Spinal cord (tissue), 10 donors: ENCODE results near the gene PRKRIP1. TPM values are rescaled to one million over a fixed set of nuclear protein-coding genes. Genes with fewer than 3 reads are reported as not detected.
"Not testable (repeated sequence)": the region's sequence is repeated elsewhere in the genome, so short reads cannot be mapped to it uniquely, and the experiment has no call there.

Source experiments
- DNase-seq, 6 donors: peaks; one replicate each; pipeline versions ENCODE4 v3.0.0 to v3.0.0-alpha.2; 2013 to 2015; ENCODE audit warnings: low spot score in 6 of 6, low read depth in 4 of 6
- H3K27ac ChIP-seq: one replicate; pipeline ENCODE4 v1.5.1; 2013; ENCODE audit warnings: low read depth, low read length, control low read depth
- H3K27me3 ChIP-seq: one replicate; pipeline ENCODE4 v1.6.1; 2013; ENCODE audit warnings: low read length; ENCODE audit not compliant: control insufficient read depth, insufficient read depth
- H3K36me3 ChIP-seq: one replicate; pipeline ENCODE4 v1.6.1; 2013; ENCODE audit warnings: low read length; ENCODE audit not compliant: control insufficient read depth, insufficient read depth
- H3K4me1 ChIP-seq: one replicate; pipeline ENCODE4 v1.6.1; 2013; ENCODE audit warnings: low read length; ENCODE audit not compliant: control insufficient read depth, insufficient read depth
- H3K4me3 ChIP-seq: one replicate; pipeline ENCODE4 v1.5.1; 2013; ENCODE audit warnings: low read depth, low read length, control low read depth
- H3K9me3 ChIP-seq: one replicate; pipeline ENCODE4 v1.6.1; 2013; ENCODE audit warnings: low read length; ENCODE audit not compliant: control insufficient read depth, insufficient read depth
- WGBS: methylation state at CpG from one replicate; pipeline ENCODE4 v1.1.5; 2013; ENCODE audit warnings: missing lambda C conversion rate; ENCODE audit not compliant: insufficient coverage; 5-methylcytosine and 5-hydroxymethylcytosine counted together
- polyA plus RNA-seq, 2 donors: library from polyadenylated mRNA; unstranded; fragments of 120-200 nt; gene quantifications; one replicate each; pipeline ENCODE4 v1.2.1, GENCODE V29; 2013; ENCODE audit not compliant: insufficient read length in 2 of 2
- small RNA-seq: library from RNA; depleted of rRNA; stranded (forward); fragments of <200 nt; gene quantifications from one replicate; pipeline ENCODE3, GENCODE V24; 2014; ENCODE audit warnings: low replicate concordance
- total RNA-seq, 2 donors: library from RNA; depleted of rRNA in 1 of 2; stranded (reverse); fragments of 120-200 nt in 1 of 2; fragments of >200 nt in 1 of 2; gene quantifications; one replicate each; pipeline versions ENCODE4 v1.2.3 to v1.2.4, GENCODE V29; 2013 to 2014
- donor health status: healthy.

The PRKRIP1 gene
- total and polyA plus RNA-seq, 4 donors: 17.0 to 57.8 (median 41.1) TPM

DNA sequence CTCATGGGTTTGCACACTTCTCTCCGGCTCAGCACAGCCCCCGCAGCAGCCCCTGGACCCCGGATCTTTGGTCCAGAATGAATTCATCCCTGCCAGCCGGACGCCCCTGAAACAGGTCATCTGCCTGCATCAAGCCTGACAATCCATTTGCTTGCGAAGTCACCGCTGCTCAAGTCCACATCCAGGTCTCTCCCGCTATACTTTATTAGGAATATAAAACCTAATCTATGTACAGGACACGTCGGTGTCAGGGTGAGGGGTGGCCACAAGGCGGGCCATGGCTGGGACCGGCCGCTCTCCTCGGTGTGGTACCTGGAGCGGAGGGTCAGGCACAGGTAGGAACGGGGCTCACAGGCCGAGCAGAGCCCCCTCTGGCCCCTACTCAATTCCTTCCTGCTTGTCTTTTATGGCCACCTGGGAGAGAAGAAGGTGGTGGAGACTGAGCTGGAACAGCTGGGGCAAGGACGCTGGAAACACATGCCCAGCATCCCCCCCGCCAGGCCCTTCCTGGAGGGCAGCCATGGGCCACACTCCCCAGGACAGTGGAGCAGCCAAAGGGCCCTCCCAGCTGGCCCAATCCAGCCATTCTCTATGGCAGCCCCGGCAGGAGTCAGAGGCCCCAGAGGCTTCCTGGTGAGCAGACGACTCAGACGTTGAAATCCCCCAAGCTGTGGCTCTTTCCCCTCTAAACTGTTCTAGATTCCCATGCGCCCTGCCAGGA is 77.3 kb downstream of the PRKRIP1 start:
- H3K27ac ChIP-seq: peak overlapping the region; percentile 0
- peak in 1 of 6 donors; percentile 6 for DNase-seq
- WGBS: 77% methylated on average over 14 of the region's 23 CpGs
- peaks cover 30% of the 10 kb centered on the region for H3K4me1 ChIP-seq
- peaks cover 58% of the 10 kb centered on the region for H3K36me3 ChIP-seq
- no peaks in the 10 kb centered on the region for H3K27me3 ChIP-seq
- H3K4me3 ChIP-seq: no peak overlapping the region
- H3K9me3 ChIP-seq: no peaks in the 10 kb centered on the region

DNA sequence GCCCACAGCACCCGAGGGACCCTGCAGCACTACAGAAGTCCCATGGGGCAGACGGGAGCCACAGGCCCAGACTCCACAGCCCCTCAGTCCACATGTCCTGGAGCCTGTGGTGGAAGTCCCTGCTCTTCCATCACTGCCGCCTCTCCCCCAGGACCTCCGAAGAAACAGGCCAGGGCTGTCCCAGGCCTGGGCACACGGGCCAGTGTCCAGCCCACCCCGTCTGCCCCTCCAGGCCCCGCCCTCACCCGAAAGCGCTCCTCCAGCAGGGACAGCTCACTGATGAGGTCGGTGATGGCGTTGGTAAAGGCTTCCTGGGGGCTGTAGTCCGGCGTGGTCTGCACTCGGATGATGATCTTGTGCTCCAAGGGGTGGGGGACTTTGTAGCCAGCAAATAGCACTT is 78.0 kb downstream of the PRKRIP1 start:
- peaks cover 51% of the 10 kb centered on the region for H3K36me3 ChIP-seq

DNA sequence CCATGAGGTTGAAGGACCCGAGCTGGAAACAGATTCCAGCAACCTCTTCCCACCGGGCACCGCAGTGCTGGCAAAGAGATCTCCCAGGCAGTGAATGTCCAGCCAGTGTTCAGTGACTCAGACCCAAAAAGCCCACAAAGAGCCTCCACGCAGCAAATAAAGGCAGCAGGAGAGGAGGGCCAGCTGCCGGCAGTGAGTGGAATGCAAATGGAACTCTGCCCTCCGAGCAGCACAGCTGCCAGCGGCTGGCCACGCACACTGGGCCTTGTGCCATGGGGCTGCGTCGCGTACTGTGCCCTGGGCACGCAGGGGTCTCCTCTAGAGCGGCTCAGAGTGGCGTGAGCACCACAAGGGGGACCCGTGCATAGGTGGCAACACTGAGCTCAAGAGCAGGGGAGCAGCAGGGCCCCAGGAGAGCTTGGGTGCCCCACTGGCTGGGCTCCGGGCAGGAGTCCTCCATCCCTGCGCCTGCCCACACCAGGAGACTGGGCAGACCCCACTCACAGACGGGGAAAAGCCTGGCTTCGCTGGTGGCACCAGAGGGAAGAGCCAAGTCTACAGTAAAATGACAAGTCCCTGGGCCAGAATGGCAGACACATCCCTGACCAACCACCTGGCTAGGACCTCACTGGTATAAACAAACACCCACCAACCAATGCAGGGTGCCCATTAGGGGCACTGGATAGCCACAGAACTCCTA is 78.7 kb downstream of the PRKRIP1 start:
- not testable (repeated sequence) for H3K4me3 ChIP-seq, H3K9me3 ChIP-seq, H3K27ac ChIP-seq, DNase-seq, H3K27me3 ChIP-seq
- H3K4me1 ChIP-seq: peaks cover 30% of the 10 kb centered on the region
- 17% methylated on average over 2 of the region's 19 CpGs for WGBS
- peaks cover 44% of the 10 kb centered on the region for H3K36me3 ChIP-seq

More for the DNA sequence above, 78.0 kb downstream of the PRKRIP1 start:
- H3K27me3 ChIP-seq, DNase-seq, H3K9me3 ChIP-seq, H3K4me3 ChIP-seq: not testable (repeated sequence)
- Histone ChIP-seq H3K4me1 (peaks cover 30% of the 10 kb centered on the region), H3K27ac (peak overlapping the region; percentile 0)
- no CpG with 5 or more reads among the region's 14 CpGs for WGBS

Small RNAs within 50 kb of the gene (small RNA-seq; reads per million reads assigned to genes)
- gene AC091390.4 (not detected), gene MIR548O (not detected)

Other genes with a start within 250 kb of the PRKRIP1 start
- 1 to 10 TPM; 4.1 to 4.6 TPM for gene SH2B2, start 109.5 kb upstream of the PRKRIP1 start, total RNA-seq
- 10 to 100 TPM; 21.6 to 28.0 TPM for gene SH2B2, start 109.5 kb upstream of the PRKRIP1 start, polyA plus RNA-seq
- gene SPDYE6, start 39.9 kb upstream of the PRKRIP1 start, total RNA-seq: not detected
- 10 to 100 TPM in 1 of 2 donors, not detected in 1; 16.4 TPM for gene SPDYE6, start 39.9 kb upstream of the PRKRIP1 start, polyA plus RNA-seq
- 10 to 100 TPM; 22.1 to 33.2 TPM for gene ORAI2, start 37.2 kb downstream of the PRKRIP1 start, total RNA-seq
- 10 to 100 TPM; 55.3 to 61.8 TPM for gene ORAI2, start 37.2 kb downstream of the PRKRIP1 start, polyA plus RNA-seq
- 10 to 100 TPM in 1 of 2 donors, 1 to 10 TPM in 1; 9.6 to 17.4 TPM for gene ALKBH4, start 68.5 kb downstream of the PRKRIP1 start, total RNA-seq
- gene ALKBH4, start 68.5 kb downstream of the PRKRIP1 start, polyA plus RNA-seq: 10 to 100 TPM; 20.0 to 20.5 TPM
- gene LRWD1, start 68.6 kb downstream of the PRKRIP1 start, total RNA-seq: 10 to 100 TPM; 20.9 to 24.4 TPM
- 10 to 100 TPM; 42.3 to 48.6 TPM for gene LRWD1, start 68.6 kb downstream of the PRKRIP1 start, polyA plus RNA-seq
- gene POLR2J, start 82.6 kb downstream of the PRKRIP1 start, total RNA-seq: 10 to 100 TPM; 13.6 to 67.3 TPM
- gene POLR2J, start 82.6 kb downstream of the PRKRIP1 start, polyA plus RNA-seq: 10 to 100 TPM; 52.6 to 53.3 TPM
- 10 to 100 TPM; 11.1 to 12.5 TPM for gene RASA4B, start 121.4 kb downstream of the PRKRIP1 start, total RNA-seq
- gene RASA4B, start 121.4 kb downstream of the PRKRIP1 start, polyA plus RNA-seq: 10 to 100 TPM; 34.2 to 65.3 TPM
- 10 to 100 TPM in 1 of 2 donors, 1 to 10 TPM in 1; 6.0 to 10.4 TPM for gene UPK3BL2, start 147.3 kb downstream of the PRKRIP1 start, total RNA-seq
- gene UPK3BL2, start 147.3 kb downstream of the PRKRIP1 start, polyA plus RNA-seq: 10 to 100 TPM in 1 of 2 donors, 1 to 10 TPM in 1; 8.6 to 40.3 TPM
- gene SPDYE2, start 154.9 kb downstream of the PRKRIP1 start, total RNA-seq: not detected
- 10 to 100 TPM in 1 of 2 donors, 1 to 10 TPM in 1; 3.7 to 20.4 TPM for gene SPDYE2, start 154.9 kb downstream of the PRKRIP1 start, polyA plus RNA-seq
- gene POLR2J3, start 176.2 kb downstream of the PRKRIP1 start, total RNA-seq: 10 to 100 TPM; 29.2 to 49.8 TPM
- gene POLR2J3, start 176.2 kb downstream of the PRKRIP1 start, polyA plus RNA-seq: 100 to 1,000 TPM in 1 of 2 donors, 10 to 100 TPM in 1; 54.8 to 111 TPM
- 10 to 100 TPM; 30.9 to 38.9 TPM for gene RASA4, start 220.4 kb downstream of the PRKRIP1 start, total RNA-seq
- gene RASA4, start 220.4 kb downstream of the PRKRIP1 start, polyA plus RNA-seq: 100 to 1,000 TPM in 1 of 2 donors, 10 to 100 TPM in 1; 74.5 to 131 TPM
- 10 to 100 TPM; 20.5 to 21.7 TPM for gene UPK3BL1, start 246.4 kb downstream of the PRKRIP1 start, total RNA-seq
- gene UPK3BL1, start 246.4 kb downstream of the PRKRIP1 start, polyA plus RNA-seq: 10 to 100 TPM; 11.3 to 19.2 TPM